ENCODE data around the gene ZNF846. TPM values are rescaled to one million over a fixed set of nuclear protein-coding genes. Genes with fewer than 3 reads are reported as not detected.
A peak's percentile ranks its signal among the peaks of the same experiment; 100 is the strongest.

The ZNF846 gene
- total RNA-seq, 6 experiments from 2014 or later, result 2.8 to 4.6 (median 4.0) TPM

DNA sequence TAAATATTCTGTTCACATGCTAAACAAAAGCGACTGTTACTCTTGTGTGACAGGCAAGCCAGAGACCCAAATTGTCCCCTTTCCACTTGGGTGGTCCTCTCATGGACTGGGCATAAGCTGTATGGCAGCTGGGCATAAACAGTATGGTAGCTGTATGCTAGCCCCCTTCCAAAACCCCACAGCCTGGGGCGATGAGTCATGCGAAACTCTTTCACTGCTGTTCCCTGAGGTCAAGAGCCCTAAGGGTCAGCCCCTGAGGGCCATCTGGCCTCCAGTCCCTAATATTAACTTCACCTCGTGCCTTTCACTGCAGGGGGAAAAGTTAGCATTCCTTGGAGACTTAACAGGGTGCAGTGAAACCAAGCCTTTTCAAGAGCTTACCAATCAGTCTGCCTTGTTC is 48.0 kb downstream of the ZNF846 start:
- WGBS (ENCODE audit: insufficient coverage, low coverage, low lambda C conversion rate, missing lambda C conversion rate), result 57% methylated on average over 1 of the region's 4 CpGs
- Histone ChIP-seq H3K36me3 (no peaks in the 10 kb centered on the region), H3K9me3 (no peaks in the 10 kb centered on the region), H3K27ac (no peak overlapping the region), H3K4me3 (no peak overlapping the region), H3K4me1 (no peaks in the 10 kb centered on the region), H3K27me3 (no peaks in the 10 kb centered on the region)
- ATAC-seq, result no peak
- TF ChIP-seq, protein P1, sequence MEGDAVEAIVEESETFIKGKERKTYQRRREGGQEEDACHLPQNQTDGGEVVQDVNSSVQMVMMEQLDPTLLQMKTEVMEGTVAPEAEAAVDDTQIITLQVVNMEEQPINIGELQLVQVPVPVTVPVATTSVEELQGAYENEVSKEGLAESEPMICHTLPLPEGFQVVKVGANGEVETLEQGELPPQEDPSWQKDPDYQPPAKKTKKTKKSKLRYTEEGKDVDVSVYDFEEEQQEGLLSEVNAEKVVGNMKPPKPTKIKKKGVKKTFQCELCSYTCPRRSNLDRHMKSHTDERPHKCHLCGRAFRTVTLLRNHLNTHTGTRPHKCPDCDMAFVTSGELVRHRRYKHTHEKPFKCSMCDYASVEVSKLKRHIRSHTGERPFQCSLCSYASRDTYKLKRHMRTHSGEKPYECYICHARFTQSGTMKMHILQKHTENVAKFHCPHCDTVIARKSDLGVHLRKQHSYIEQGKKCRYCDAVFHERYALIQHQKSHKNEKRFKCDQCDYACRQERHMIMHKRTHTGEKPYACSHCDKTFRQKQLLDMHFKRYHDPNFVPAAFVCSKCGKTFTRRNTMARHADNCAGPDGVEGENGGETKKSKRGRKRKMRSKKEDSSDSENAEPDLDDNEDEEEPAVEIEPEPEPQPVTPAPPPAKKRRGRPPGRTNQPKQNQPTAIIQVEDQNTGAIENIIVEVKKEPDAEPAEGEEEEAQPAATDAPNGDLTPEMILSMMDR (IDR thresholded peaks at IDR 0.05), result no peak
- TF ChIP-seq POLR2A (IDR thresholded peaks at IDR 0.05), result no peak
- intact Hi-C loops (cut with DNase I), result no loop called here
- no peak for DNase-seq

DNA sequence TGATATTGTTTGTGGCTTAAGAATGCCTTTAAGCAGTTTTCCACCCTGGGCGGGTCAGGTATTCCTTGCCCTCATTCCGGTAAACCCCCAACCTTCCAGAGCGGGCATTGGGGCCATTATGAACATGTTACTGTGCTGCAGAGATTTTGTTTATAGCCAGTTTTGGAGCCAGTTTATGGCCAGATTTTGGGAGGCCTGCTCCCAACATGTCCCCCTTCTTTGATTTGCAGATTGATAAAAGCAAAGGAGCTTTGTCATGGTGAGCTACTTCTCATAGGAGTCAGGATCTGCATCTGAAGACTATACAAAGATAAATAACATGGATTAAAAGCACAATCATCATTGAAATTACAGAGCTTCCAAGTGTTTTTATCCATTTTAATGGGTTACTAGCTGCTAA is 56.7 kb downstream of the ZNF846 start:
- TF ChIP-seq POLR2A (IDR thresholded peaks at IDR 0.05), result no peak
- TF ChIP-seq, protein P1 (IDR thresholded peaks at IDR 0.05), result no peak
- 80% methylated on average over 1 of the region's 3 CpGs for WGBS (ENCODE audit: insufficient coverage, low coverage, low lambda C conversion rate, missing lambda C conversion rate)
- DNase-seq (no peak), ATAC-seq (no peak)
- H3K27ac ChIP-seq, result no peak overlapping the region
- no peaks in the 10 kb centered on the region for H3K4me1 ChIP-seq
- H3K27me3 ChIP-seq, result no peaks in the 10 kb centered on the region
- no peaks in the 10 kb centered on the region for H3K36me3 ChIP-seq
- H3K9me3 ChIP-seq, result no peaks in the 10 kb centered on the region
- intact Hi-C loops (cut with DNase I), result no loop called here
- no peak overlapping the region for H3K4me3 ChIP-seq

DNA sequence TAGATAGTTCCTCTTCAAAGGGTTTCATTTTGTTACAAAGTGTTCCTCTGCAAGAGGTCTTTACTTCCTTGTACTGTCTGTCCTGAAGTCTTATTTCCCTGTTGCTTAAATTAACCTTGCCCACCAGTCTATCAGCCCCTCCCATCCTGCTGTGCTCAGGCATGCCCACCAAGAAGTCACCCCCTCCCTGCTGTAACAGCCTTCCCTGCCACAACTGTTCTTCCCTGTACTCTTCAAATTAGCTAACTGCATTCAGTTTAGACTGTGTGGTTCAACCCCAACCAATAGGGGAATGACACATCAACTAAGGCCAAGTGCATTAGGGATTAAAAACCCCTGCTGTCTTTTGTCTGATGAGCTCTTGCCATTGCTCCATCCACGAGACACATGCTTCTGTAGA is 59.2 kb downstream of the ZNF846 start:
- intact Hi-C loops (cut with DNase I), result no loop called here
- WGBS (ENCODE audit: insufficient coverage, low coverage, low lambda C conversion rate, missing lambda C conversion rate), result 19% methylated on average over 1 of the region's 1 CpG
- ATAC-seq (peak in 3 of 4 donors; percentile 43 to 80 (median 75)), DNase-seq (no peak)
- H3K27ac ChIP-seq, result no peak overlapping the region
- TF ChIP-seq POLR2A (IDR thresholded peaks at IDR 0.05), result no peak
- TF ChIP-seq, protein P1 (IDR thresholded peaks at IDR 0.05), result no peak
- H3K27me3 ChIP-seq, result no peaks in the 10 kb centered on the region
- H3K4me1 ChIP-seq, result no peaks in the 10 kb centered on the region
- no peaks in the 10 kb centered on the region for H3K36me3 ChIP-seq
- no peak overlapping the region for H3K4me3 ChIP-seq
- H3K9me3 ChIP-seq, result no peaks in the 10 kb centered on the region

DNA sequence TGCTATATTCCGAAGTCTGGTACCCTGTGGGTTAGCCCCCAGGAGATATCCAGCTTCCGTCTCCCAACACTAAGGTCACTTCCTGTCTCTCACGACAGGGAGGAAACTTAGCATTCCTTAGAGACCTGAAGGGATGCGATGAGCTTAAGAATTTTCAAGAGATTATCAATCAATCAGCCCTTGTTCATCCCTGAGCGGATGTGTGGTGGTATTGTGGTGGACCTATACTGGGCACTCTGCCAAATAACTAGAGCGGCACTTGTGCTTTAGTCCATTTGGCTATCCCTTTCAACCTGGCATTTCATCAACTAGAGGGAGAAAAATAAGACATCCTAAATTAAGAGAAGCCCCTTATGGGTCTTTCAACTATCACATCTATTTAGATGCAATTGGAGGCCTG is 62.7 kb downstream of the ZNF846 start:
- Histone ChIP-seq H3K9me3 (no peaks in the 10 kb centered on the region), H3K27me3 (no peaks in the 10 kb centered on the region), H3K27ac (no peak overlapping the region), H3K4me1 (no peaks in the 10 kb centered on the region), H3K4me3 (no peak overlapping the region), H3K36me3 (no peaks in the 10 kb centered on the region)
- no peak for DNase-seq
- intact Hi-C loops (cut with DNase I), result no loop called here
- no peak for ATAC-seq
- 50% methylated on average over 6 of the region's 6 CpGs for WGBS (ENCODE audit: insufficient coverage, low coverage, low lambda C conversion rate, missing lambda C conversion rate)
- no peak for TF ChIP-seq POLR2A (IDR thresholded peaks at IDR 0.05)
- TF ChIP-seq, protein P1 (IDR thresholded peaks at IDR 0.05), result no peak

DNA sequence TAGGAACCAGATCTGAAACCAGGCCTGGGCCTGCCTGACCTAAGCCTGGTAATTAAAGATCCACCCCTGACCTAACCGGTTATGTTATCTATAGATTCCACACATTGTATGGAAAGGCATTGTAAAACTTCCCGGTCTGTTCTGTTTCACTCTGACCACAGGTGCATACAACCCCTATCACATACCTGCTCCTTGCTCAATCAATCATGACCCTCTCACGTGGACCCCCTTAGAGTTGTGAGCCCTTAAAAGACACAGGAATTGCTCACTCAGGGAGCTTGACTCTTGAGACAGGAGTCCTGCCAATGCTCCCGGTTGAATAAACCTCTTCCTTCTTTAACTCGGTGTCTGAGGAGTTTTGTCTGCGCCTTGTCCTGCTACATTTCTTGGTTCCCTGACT is 66.4 kb downstream of the ZNF846 start:
- intact Hi-C loops (cut with DNase I), result no loop called here
- no peak for ATAC-seq
- Histone ChIP-seq H3K9me3 (no peaks in the 10 kb centered on the region), H3K27ac (no peak overlapping the region), H3K36me3 (no peaks in the 10 kb centered on the region), H3K27me3 (no peaks in the 10 kb centered on the region), H3K4me3 (no peak overlapping the region), H3K4me1 (no peaks in the 10 kb centered on the region)
- 86% methylated on average over 6 of the region's 6 CpGs for WGBS (ENCODE audit: insufficient coverage, low coverage, low lambda C conversion rate, missing lambda C conversion rate)
- TF ChIP-seq, protein P1 (IDR thresholded peaks at IDR 0.05), result no peak
- TF ChIP-seq POLR2A (IDR thresholded peaks at IDR 0.05), result no peak
- DNase-seq, result no peak

Measured in right lobe of liver (tissue), 6 donors.